HG02981 (cell line): Measurements from ENCODE around the gene TEKT2.

Experiments
- ATAC-seq: cut with Tn5 transposase; IDR thresholded peaks from one replicate; pipeline ENCODE4 v1.9.1; 2021; ENCODE audit warnings: mild to moderate bottlenecking, moderate library complexity; ENCODE audit not compliant: unreplicated experiment

Gene TEKT2

GRCh38 chr1:36101546-36101945, 17.7 kb downstream of the TEKT2 start:
- no peak for ATAC-seq

GRCh38 chr1:36106269-36106668, 22.4 kb downstream of the TEKT2 start:
- ATAC-seq, result no peak

GRCh38 chr1:36107394-36107793, 23.5 kb downstream of the TEKT2 start:
- ATAC-seq, result no peak

- no peak for ATAC-seq
Observed at GRCh38 chr1:36108314-36108713, 24.4 kb downstream of the TEKT2 start.

GRCh38 chr1:36109041-36109679, 25.3 kb downstream of the TEKT2 start:
- ATAC-seq, result no peak

- no peak for ATAC-seq
Observed at GRCh38 chr1:36111151-36111550, 27.3 kb downstream of the TEKT2 start.

GRCh38 chr1:36112823-36113222, 28.9 kb downstream of the TEKT2 start:
- ATAC-seq, result no peak

GRCh38 chr1:36114371-36114770, 30.5 kb downstream of the TEKT2 start:
- ATAC-seq, result no peak

- ATAC-seq, result no peak
Observed at GRCh38 chr1:36115200-36115669, 31.3 kb downstream of the TEKT2 start.

GRCh38 chr1:36115931-36116330, 32.0 kb downstream of the TEKT2 start:
- ATAC-seq, result no peak

- no peak for ATAC-seq
Observed at GRCh38 chr1:36116901-36117300, 33.0 kb downstream of the TEKT2 start.

- ATAC-seq, result no peak
Observed at GRCh38 chr1:36118447-36119204, 34.7 kb downstream of the TEKT2 start.

- no peak for ATAC-seq
Observed at GRCh38 chr1:36119456-36119855, 35.6 kb downstream of the TEKT2 start.

- ATAC-seq, result no peak
Observed at GRCh38 chr1:36122062-36123030, 38.5 kb downstream of the TEKT2 start.

- ATAC-seq, result no peak
Observed at GRCh38 chr1:36123356-36123755, 39.5 kb downstream of the TEKT2 start.

GRCh38 chr1:36124404-36125128, 40.7 kb downstream of the TEKT2 start:
- ATAC-seq, result no peak

GRCh38 chr1:36125129-36125991, 41.5 kb downstream of the TEKT2 start, which contains the start of gene COL8A2:
Gene COL8A2, minus strand, starts transcription at chr1:36125222. Its CDS starts 24,980 bp downstream, at chr1:36100242.
- ATAC-seq, result no peak

- ATAC-seq, result no peak
Observed at GRCh38 chr1:36126005-36126716, 42.3 kb downstream of the TEKT2 start.
